ENCODE measurements around the gene ELL. TPM values are rescaled to one million over a fixed set of nuclear protein-coding genes. Genes with fewer than 3 reads are reported as not detected.

Gene ELL
- total RNA-seq, 1 donor from 2014 or later = 9.7 TPM

- FAIRE-seq (no peak), DNase-seq (ENCODE audit: low read depth) (no peak)
- Histone ChIP-seq H3K4me3 (ENCODE audit: low read depth, low read length) (no peak overlapping the region), H3K27me3 (ENCODE audit: control insufficient read depth, insufficient read depth, low read length) (no peaks in the 10 kb centered on the region), H3K36me3 (ENCODE audit: control insufficient read depth, insufficient read depth, low read length) (peaks cover 22% of the 10 kb centered on the region)
- TF ChIP-seq CTCF (IDR thresholded peaks at IDR 0.05; ENCODE audit: insufficient read depth, low read length, severe bottlenecking) = no peak
Measured at GRCh38 chr19:18440936-18441803, 80.7 kb downstream of the ELL start.

- no peak for FAIRE-seq
- peak; percentile 8 for DNase-seq (ENCODE audit: low read depth)
Measured at GRCh38 chr19:18440415-18440877, 81.4 kb downstream of the ELL start.

GRCh38 chr19:18439910-18440237 is 82.0 kb downstream of the ELL start:
- Histone ChIP-seq H3K4me3 (ENCODE audit: low read depth, low read length) (no peak overlapping the region), H3K36me3 (ENCODE audit: control insufficient read depth, insufficient read depth, low read length) (peaks cover 13% of the 10 kb centered on the region), H3K27me3 (ENCODE audit: control insufficient read depth, insufficient read depth, low read length) (no peaks in the 10 kb centered on the region)
- no peak for FAIRE-seq
- no peak for TF ChIP-seq CTCF (IDR thresholded peaks at IDR 0.05; ENCODE audit: insufficient read depth, low read length, severe bottlenecking)
- DNase-seq (ENCODE audit: low read depth) = no peak

More at GRCh38 chr19:18440415-18440877, 81.4 kb downstream of the ELL start:
- peak; percentile 20 for TF ChIP-seq CTCF (IDR thresholded peaks at IDR 0.05; ENCODE audit: insufficient read depth, low read length, severe bottlenecking)
- H3K4me3 ChIP-seq (ENCODE audit: low read depth, low read length) = no peak overlapping the region
- no peaks in the 10 kb centered on the region for H3K27me3 ChIP-seq (ENCODE audit: control insufficient read depth, insufficient read depth, low read length)
- H3K36me3 ChIP-seq (ENCODE audit: control insufficient read depth, insufficient read depth, low read length) = peaks cover 15% of the 10 kb centered on the region

- H3K36me3 ChIP-seq (ENCODE audit: control insufficient read depth, insufficient read depth, low read length) = peaks cover 7% of the 10 kb centered on the region
- no peak overlapping the region for H3K4me3 ChIP-seq (ENCODE audit: low read depth, low read length)
- DNase-seq (ENCODE audit: low read depth) (peak; percentile 71), FAIRE-seq (no peak)
- no peak for TF ChIP-seq CTCF (IDR thresholded peaks at IDR 0.05; ENCODE audit: insufficient read depth, low read length, severe bottlenecking)
- no peaks in the 10 kb centered on the region for H3K27me3 ChIP-seq (ENCODE audit: control insufficient read depth, insufficient read depth, low read length)
Measured at GRCh38 chr19:18439025-18439909, 82.6 kb downstream of the ELL start.

- FAIRE-seq (no peak), DNase-seq (ENCODE audit: low read depth) (peak; percentile 49)
- TF ChIP-seq CTCF (IDR thresholded peaks at IDR 0.05; ENCODE audit: insufficient read depth, low read length, severe bottlenecking) = no peak
- Histone ChIP-seq H3K4me3 (ENCODE audit: low read depth, low read length) (peak overlapping the region; percentile 59), H3K27me3 (ENCODE audit: control insufficient read depth, insufficient read depth, low read length) (no peaks in the 10 kb centered on the region), H3K36me3 (ENCODE audit: control insufficient read depth, insufficient read depth, low read length) (peaks cover 2% of the 10 kb centered on the region)
Measured at GRCh38 chr19:18438331-18439024, 83.4 kb downstream of the ELL start.
